Suprapubic skin (tissue), 4 donors: ENCODE measurements around the gene TGFBR3L.

ENCODE experiments used
- EP300 ChIP-seq: sonication (generic); formaldehyde crosslinking; IDR thresholded peaks from one replicate; pipeline ENCODE4 v1.6.1; 2017; ENCODE audit warnings: antibody characterized with exemption
- POLR2A ChIP-seq, 2 donors: fragments of 450-650 bp; IDR thresholded peaks; one replicate each; pipeline ENCODE4 v1.6.1; 2017; ENCODE audit warnings: antibody characterized with exemption in 2 of 2, mild to moderate bottlenecking in 2 of 2, moderate library complexity in 2 of 2
- POLR2AphosphoS5 ChIP-seq, 3 donors: sonication (generic); formaldehyde crosslinking; IDR thresholded peaks; one replicate each; pipeline ENCODE4 v1.6.1; 2017; ENCODE audit warnings: antibody characterized with exemption in 3 of 3
- TF ChIP-seq, protein P1 (sequence below), 2 donors: fragments of 200-600 bp in 1 of 2; fragments of 450-650 bp in 1 of 2; sonication (generic) in 1 of 2; IDR thresholded peaks; one replicate each; pipeline ENCODE4 v1.5.1; 2016 to 2019; ENCODE audit warnings: antibody characterized with exemption in 2 of 2, mild to moderate bottlenecking in 1 of 2, moderate library complexity in 1 of 2

DNA sequence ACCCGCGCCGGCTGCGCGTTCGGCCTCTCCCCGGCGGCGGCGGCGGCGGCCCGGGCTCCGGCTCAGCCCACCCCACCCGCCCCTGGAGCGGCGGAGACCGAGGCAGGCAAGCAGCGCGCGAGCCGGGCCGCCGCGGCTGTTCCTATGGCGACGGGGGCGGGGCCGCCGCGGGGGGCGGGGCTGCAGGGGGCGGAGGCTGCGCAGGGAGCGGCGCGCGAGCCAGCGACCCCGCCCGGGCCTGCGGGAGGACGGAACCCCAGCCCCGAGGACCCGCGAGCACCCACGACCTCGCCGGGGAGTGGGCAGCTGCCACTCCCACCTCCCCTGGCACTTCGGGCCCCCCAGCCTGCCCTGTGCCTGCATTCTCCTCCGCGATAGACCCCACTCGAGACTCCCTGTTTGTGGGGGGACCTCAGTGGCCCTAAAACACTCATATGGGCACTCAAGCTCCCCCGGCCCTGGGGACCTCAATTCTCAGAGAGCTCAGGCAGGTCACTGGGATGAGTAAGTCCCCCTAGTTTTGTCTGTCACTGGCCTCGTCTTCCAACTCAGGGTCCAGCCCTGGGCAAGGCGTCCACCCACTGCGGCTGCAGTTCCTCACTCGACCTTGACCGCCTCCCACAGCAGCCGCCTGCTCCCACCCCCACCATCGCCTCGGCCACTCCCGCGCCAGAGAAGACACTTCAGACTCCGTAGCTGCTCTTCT lies 11.5 kb downstream of the TGFBR3L start, which contains the start of gene CTXN1:
- TF ChIP-seq POLR2A (IDR thresholded peaks at IDR 0.05): no peak
- TF ChIP-seq, protein P1, sequence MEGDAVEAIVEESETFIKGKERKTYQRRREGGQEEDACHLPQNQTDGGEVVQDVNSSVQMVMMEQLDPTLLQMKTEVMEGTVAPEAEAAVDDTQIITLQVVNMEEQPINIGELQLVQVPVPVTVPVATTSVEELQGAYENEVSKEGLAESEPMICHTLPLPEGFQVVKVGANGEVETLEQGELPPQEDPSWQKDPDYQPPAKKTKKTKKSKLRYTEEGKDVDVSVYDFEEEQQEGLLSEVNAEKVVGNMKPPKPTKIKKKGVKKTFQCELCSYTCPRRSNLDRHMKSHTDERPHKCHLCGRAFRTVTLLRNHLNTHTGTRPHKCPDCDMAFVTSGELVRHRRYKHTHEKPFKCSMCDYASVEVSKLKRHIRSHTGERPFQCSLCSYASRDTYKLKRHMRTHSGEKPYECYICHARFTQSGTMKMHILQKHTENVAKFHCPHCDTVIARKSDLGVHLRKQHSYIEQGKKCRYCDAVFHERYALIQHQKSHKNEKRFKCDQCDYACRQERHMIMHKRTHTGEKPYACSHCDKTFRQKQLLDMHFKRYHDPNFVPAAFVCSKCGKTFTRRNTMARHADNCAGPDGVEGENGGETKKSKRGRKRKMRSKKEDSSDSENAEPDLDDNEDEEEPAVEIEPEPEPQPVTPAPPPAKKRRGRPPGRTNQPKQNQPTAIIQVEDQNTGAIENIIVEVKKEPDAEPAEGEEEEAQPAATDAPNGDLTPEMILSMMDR (IDR thresholded peaks at IDR 0.05): no peak
- no peak for TF ChIP-seq POLR2AphosphoS5 (IDR thresholded peaks at IDR 0.05)
- TF ChIP-seq EP300: no peak
